Stimulated activated CD8-positive, alpha-beta memory T cell treated with anti-CD3 and anti-CD28 coated beads, Interleukin-12 subunit alpha, Interleukin-12 subunit beta, amount 100 ng/mL, for 1 hour (primary cell): ENCODE data around the gene SH3BP4.
"Not testable (repeated sequence)": the region's sequence is repeated elsewhere in the genome, so short reads cannot be mapped to it uniquely, and the experiment has no call there.

Experiments
- DNase-seq: peaks from one replicate; pipeline ENCODE4 v3.0.0-alpha.2; 2020; ENCODE audit warnings: low read depth

Gene SH3BP4

DNA sequence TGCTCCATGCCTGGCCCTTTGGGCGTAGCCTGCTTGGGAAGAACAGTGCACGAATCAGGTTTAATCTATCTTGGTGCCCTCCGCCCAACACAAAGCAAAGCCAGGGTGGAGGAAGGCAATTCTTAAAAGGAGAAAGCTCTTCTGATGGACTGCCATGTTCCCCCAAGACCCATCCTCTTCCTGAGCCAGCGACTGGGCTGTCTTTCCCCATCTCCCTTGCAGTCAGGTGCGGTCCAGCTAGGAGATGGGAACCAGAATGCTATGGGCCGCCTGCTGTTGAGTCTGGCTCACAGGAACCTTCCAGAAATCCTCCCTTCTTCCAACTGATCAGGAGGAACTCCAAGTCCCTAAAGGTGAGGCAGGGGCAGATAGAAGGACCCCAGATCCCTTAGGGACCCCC is 105.0 kb downstream of the SH3BP4 start:
- no peak for DNase-seq

DNA sequence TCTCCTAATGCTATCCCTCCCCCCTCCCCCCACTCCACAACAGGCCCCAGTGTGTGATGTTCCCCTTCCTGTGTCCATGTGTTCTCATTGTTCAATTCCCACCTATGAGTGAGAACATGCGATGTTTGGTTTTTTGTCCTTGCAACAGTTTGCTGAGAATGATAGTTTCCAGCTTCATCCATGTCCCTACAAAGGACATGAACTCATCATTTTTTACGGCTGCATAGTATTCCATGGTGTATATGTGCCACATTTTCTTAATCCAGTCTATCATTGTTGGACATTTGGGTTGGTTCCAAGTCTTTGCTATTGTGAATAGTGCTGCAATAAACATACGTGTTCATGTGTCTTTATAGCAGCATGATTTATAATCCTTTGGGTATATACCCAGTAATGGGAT is 105.8 kb downstream of the SH3BP4 start:
- not testable (repeated sequence) for DNase-seq

DNA sequence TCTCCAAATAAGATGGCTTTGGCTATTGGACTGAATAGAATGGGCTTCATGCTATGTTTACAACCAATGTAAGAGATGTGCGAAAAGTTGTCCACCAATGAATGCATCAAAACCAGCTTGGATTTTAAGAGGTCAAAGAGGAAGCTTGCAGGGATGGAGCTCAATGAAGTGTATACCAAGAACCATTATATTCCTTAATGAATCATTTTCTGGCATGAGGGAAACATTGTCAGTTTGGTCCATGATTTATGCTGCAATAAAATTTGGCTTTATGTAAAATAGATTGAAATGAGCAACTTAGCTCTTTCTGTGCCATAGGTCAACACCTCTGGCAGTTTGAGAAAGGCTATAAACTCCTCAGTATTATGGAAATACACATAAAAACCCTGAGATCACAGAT is 107.3 kb downstream of the SH3BP4 start:
- no peak for DNase-seq

- no peak for DNase-seq
These were observed 109.8 kb downstream of the SH3BP4 start for GRCh38 chr2:235061656-235062055.

GRCh38 chr2:235063471-235063961 is 111.7 kb downstream of the SH3BP4 start:
- DNase-seq, result no peak

- DNase-seq, result no peak
These were observed 113.2 kb downstream of the SH3BP4 start for GRCh38 chr2:235064976-235065375.

DNA sequence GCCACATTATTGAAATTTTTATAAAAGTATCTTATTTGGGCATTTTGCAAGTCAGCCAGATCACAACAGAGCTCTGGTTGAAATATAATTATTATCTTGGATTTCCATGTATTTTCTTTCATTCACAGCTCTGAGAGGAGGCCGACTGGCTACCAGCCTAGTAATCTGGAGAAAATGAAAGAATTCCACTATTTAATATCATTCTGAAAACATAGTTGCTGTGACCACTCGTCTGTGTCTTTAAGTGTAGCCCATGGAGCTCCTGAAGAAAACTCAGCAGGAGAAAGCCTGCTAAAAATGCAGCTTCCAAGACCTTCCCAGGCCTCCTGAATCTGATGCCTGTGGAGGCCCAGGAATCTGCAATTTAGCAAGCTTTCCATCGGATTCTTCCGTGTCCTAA is 114.7 kb downstream of the SH3BP4 start:
- no peak for DNase-seq

- no peak for DNase-seq
These were observed 115.1 kb downstream of the SH3BP4 start for GRCh38 chr2:235066895-235067294.

GRCh38 chr2:235068701-235069100 is 116.9 kb downstream of the SH3BP4 start:
- no peak for DNase-seq

DNA sequence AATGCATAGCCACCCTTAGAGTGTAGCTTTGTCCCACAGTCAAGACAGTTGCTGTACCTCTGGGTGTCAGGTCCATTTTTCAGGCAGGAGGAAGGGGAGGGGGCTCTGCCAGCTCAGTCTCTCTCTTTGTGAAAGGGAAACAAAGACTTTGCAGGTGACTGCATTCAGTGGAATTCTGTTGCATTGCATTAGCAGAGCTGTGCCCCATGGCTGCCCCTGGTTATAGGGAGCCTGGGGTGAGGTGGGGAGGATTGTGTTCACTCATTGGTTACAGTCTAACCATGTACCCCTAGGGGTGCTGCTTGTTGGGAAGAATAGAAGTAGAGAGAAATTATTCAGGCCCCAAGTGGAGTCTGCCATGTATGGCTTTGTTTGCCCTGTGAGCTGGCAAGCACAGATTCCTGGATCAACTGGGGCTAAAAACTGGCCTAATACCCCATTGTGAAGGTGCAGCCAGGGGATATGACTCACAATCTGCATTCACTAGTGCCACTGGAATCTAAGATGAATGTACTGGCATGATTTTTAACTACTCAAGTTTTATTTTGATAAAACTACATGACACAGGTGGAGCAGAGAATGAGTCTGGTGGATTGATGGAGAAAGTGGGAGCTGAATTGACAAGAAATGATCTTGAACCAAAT is 118.4 kb downstream of the SH3BP4 start:
- DNase-seq, result no peak

- DNase-seq, result no peak
These were observed 122.1 kb downstream of the SH3BP4 start for GRCh38 chr2:235073868-235074413.

GRCh38 chr2:235077046-235077445 is 125.2 kb downstream of the SH3BP4 start:
- no peak for DNase-seq

DNA sequence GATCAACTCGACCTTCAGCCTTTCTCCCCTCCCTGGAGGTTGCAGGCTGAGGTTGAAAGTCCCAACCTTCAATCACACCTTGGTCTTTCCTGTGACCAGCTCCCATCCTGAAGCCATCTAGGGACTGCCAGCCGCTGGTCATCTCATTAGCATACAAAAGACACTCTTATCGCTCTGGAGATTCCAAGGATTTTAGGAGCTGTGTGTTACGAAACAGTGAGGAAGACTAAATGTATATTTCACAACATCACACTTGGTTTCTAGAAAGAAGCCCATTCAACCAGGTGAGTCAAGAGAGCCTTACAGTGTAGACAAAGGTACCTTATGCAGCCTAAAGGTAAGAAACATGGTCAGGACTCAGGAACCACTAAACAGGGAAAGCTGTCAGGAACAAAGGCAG is 126.4 kb downstream of the SH3BP4 start:
- no peak for DNase-seq

- no peak for DNase-seq
These were observed 127.2 kb downstream of the SH3BP4 start for GRCh38 chr2:235078914-235079472.

GRCh38 chr2:235080101-235080500 is 128.3 kb downstream of the SH3BP4 start:
- DNase-seq, result no peak

DNA sequence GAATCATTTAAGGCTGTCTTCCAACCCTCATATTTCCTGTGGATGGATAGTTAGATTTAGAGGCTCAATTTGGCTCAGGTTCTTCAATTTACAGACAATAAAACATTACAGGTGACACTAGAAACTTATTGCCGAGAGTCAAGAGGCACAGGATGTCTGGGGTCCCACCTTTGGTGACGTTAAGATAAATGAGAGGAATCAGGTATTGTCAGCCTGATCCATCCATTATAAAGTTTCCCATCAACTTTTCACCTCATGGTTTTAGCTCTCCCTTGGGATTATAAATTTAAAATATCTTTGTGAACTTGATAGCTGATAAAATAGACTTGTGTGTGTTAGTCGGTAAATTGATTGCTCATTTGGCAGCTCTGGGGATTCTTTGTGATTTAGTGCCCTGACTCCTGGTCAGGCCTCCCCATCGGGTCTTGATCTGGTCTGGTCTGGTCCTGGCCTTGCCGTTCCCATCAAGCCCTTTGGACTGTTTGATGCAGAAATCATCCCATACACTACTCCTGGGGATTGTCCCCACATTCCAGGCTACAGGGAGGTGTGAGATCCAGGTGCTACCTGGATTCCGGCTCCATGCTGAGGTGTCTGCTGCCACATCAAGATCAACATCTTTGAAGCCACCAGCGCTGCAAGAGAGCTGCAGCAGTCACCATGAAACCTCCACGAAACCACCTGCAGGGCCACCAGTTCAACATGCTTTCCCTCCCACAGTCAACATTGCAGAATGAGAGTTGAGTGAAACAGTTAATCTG is 130.9 kb downstream of the SH3BP4 start:
- DNase-seq, result no peak

GRCh38 chr2:235083822-235084221 is 132.0 kb downstream of the SH3BP4 start:
- DNase-seq, result no peak

DNA sequence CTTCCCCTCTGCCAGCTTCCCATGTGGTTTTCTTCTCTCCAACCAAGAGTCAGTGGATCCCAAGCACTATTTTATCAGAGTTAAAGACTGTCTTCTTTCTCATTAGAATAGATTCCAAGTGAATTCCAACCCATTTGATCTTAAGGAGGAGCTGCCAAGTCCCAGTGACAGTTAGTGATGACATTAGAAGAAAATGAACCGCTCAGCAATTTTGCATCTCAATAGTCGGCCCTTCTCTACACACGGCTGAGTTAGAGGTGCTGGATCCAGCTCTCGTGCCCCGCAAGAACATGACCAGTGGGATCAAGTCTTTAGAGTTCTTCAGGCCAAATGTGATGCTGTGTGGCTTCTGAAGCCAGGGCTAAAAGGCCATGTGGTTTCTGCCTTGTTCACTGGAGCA is 132.6 kb downstream of the SH3BP4 start:
- DNase-seq, result no peak

- DNase-seq, result no peak
These were observed 133.7 kb downstream of the SH3BP4 start for GRCh38 chr2:235085476-235085875.

DNA sequence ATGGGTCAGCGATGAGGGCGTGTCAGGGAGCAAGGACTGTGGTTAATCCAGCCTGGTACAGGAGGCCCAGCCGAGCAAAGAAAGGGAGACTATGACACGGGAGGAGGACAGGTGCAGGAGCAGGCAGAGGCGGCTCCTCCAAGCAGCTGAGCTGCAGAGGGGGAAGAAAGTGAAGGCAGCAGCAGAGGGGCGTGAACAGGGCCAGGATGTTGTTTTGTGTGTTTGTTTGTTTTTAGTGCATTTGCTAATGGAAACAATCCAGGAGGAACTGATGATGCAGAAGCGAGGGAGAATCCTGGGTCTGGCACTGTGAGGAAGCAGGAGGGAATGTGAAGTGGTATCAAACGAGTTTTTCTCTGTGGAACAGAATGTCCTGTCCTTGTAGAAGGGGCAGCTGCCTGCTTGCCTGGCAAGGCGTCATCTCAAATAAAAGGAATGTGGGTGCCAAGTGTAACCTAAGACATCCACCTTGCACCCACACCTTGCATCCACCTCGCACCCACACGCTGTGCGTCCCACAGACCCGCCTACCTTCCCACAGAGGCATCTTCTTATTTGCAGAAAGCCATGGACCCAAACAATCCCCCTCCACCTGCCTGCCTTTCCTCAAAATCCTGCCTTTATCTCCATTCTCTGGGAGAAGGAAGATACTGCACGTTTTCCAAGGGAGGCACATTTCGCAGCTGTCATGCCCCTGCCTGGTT is 134.8 kb downstream of the SH3BP4 start:
- no peak for DNase-seq

DNA sequence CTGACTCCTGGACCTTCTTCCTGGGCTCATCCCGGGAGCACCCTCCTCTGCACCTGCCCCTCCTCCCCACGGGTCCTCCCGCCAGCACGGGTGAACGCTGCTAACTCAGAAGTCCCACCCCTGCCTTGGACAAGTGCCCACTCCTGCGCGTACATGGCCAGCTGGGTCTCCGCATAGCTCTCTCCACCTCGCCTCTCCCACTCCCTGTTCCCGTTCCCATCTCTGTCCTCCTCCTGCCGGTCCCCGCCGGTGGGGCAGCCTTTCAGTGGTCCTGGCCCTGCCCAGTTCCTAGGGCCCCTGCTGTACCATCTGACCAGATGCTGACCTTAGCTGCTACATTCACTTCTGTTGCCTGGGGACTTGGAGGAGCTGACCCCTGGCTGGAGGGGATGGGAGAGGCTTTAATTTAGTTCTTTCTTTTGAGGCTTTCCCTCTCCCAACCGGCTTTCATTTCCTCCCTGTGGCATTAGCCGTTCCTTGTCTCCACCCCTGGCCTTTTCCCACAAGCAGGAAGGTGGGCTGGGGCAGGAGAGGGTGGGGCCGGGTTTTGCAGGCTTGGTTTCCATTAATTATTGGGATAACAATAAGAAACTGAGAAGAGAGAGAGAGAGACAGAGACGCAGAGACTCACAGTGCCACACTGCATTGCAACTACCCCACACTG is 136.1 kb downstream of the SH3BP4 start:
- no peak for DNase-seq

DNA sequence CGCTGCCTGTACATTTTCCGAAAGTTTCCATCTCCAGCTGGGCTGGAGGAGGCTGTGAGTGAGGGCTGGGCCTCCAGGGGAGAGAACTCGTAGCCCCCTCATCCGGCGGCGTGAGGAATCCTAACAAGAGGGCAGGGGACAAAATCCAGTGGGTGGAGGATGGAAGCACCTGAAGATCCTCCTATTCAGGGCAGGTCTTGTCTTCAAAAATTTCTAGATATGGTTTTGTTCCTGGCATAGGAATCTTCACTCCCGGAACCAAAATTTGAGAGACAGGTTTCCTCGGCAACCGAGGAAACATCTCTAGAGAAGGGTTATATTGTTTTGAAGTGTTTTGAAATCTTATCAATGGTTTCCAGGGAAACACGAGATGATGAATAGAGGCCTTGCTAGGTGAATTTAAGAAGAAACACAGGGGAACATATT is 136.7 kb downstream of the SH3BP4 start:
- DNase-seq, result no peak
